K562 (cell line): ENCODE results near the gene CDCA3. TPM values are rescaled to one million over a fixed set of nuclear protein-coding genes. Genes with fewer than 3 reads are reported as not detected.

Experiments
- ATAC-seq: fragments of 200-7000 bp; cut with Tn5 transposase; 3 replicates; pipeline ENCODE4 v1.9.1; 2020; ENCODE audit warnings: moderate library complexity
- BruUV-seq: library from RNA; stranded (reverse); fragments of 400-500 nt; replicated peaks from 2 replicates; lab custom pipeline; 2021; lab: Mats Ljungman, UMichigan
- CTCF ChIA-PET: fragments of 300-600 bp; formaldehyde crosslinking; extraction: SDS; loops from one replicate; lab custom pipeline; 2021; ENCODE audit warnings: low intra/inter-chr PET ratio; lab: Yijun Ruan, JAX
- POLR2A ChIA-PET: fragments of 300-600, 350-650 bp; sonication (Branson Sonifier 250); formaldehyde crosslinking; extraction: SDS; loops from one replicate; lab custom pipeline; 2021; ENCODE audit warnings: antibody characterized with exemption, inconsistent platforms; lab: Yijun Ruan, JAX
- DNase-seq, 4 experiments: peaks; one replicate each; pipeline versions ENCODE4 v3.0.0 to v3.0.0-alpha.2; 2011 to 2018; ENCODE audit warnings: low spot score in 3 of 4, mixed read lengths in 3 of 4; ENCODE audit errors: extremely low read depth in 1 of 4
- FAIRE-seq: peaks from 2 replicates; lab custom pipeline; 2011; peaks lifted over from hg19 to GRCh38; lab: Jason Lieb, UNC
- H2AFZ ChIP-seq: 2 replicates; pipeline ENCODE4 v1.6.0; 2011; ENCODE audit warnings: low read depth, low read length, control low read depth, inconsistent platforms
- H3K27ac ChIP-seq: fragments of 200-600 bp; 3 replicates; pipeline ENCODE4 v1.8.0; 2011; ENCODE audit warnings: low read depth, mild to moderate bottlenecking, control low read depth, inconsistent platforms, low read length, moderate library complexity, mixed read lengths; ENCODE audit errors: extremely low read depth
- H3K27me3 ChIP-seq, 2 experiments: fragments of 300-600 bp in 1 of 2; 2 replicates in 1 of 2; 3 replicates in 1 of 2; pipeline versions ENCODE4 v1.6.0 to v1.8.0; 2011; ENCODE audit warnings: inconsistent platforms in 2 of 2, low read length in 2 of 2, mild to moderate bottlenecking in 1 of 2, mixed read lengths in 1 of 2, moderate library complexity in 1 of 2; ENCODE audit not compliant: control insufficient read depth in 2 of 2, insufficient read depth in 2 of 2
- H3K36me3 ChIP-seq: fragments of 300-600 bp; 3 replicates; pipeline ENCODE4 v1.8.0; 2011; ENCODE audit warnings: mild to moderate bottlenecking, low read length, inconsistent platforms; ENCODE audit not compliant: control insufficient read depth, insufficient read depth
- H3K4me1 ChIP-seq, 2 experiments: fragments of 200-600 bp in 1 of 2; replicated peaks in 1 of 2; 2 replicates in 1 of 2; 3 replicates in 1 of 2; pipeline versions ENCODE4 v1.5.1 to v1.8.0; 2011; ENCODE audit warnings: inconsistent platforms in 2 of 2, low read length in 2 of 2, mild to moderate bottlenecking in 1 of 2, mixed read lengths in 1 of 2, moderate library complexity in 1 of 2; ENCODE audit not compliant: control insufficient read depth in 2 of 2, insufficient read depth in 2 of 2
- H3K4me2 ChIP-seq: 2 replicates; pipeline ENCODE4 v1.6.1; 2011; ENCODE audit warnings: low read length, control low read depth, inconsistent platforms, mixed read lengths; ENCODE audit not compliant: insufficient read depth
- H3K4me3 ChIP-seq: fragments of 200-600 bp; sonication (generic), shearing (Covaris generic); 2 replicates; pipeline ENCODE4 v1.5.1; 2016; ENCODE audit warnings: control low read depth, inconsistent platforms
- H3K79me2 ChIP-seq: fragments of 200-600 bp; 3 replicates; pipeline ENCODE4 v1.8.0; 2011; ENCODE audit warnings: low read length, inconsistent platforms; ENCODE audit not compliant: control insufficient read depth, insufficient read depth
- H3K9ac ChIP-seq, 2 experiments: 2 replicates each; pipeline versions ENCODE4 v1.6.0 to v1.6.1; 2011; ENCODE audit warnings: low read depth in 2 of 2, low read length in 2 of 2, control low read depth in 1 of 2, inconsistent platforms in 1 of 2, mild to moderate bottlenecking in 1 of 2, mixed read lengths in 1 of 2; ENCODE audit not compliant: insufficient read depth in 1 of 2
- H3K9me1 ChIP-seq: one replicate; pipeline ENCODE4 v1.6.0; 2011; ENCODE audit warnings: inconsistent platforms, mild to moderate bottlenecking, low read length, moderate library complexity; ENCODE audit not compliant: control insufficient read depth, insufficient read depth
- H3K9me3 ChIP-seq: replicated peaks from 2 replicates; pipeline ENCODE4 v1.5.1; 2011; ENCODE audit warnings: low read depth, low read length, inconsistent platforms; ENCODE audit not compliant: control insufficient read depth, insufficient read depth
- H4K20me1 ChIP-seq: replicated peaks from 2 replicates; pipeline ENCODE4 v1.6.1; 2011; ENCODE audit warnings: low read length, inconsistent platforms, mixed read lengths; ENCODE audit not compliant: control insufficient read depth, insufficient read depth
- CBFA2T2 ChIP-seq: fragments of 450-650 bp; conservative IDR thresholded peaks from 2 replicates; pipeline ENCODE4 v1.6.1; 2017; ENCODE audit warnings: mild to moderate bottlenecking
- EGR1 ChIP-seq: fragments of 450-650 bp; conservative IDR thresholded peaks from 2 replicates; pipeline ENCODE4 v1.6.1; 2017; ENCODE audit warnings: mild to moderate bottlenecking
- HDGF ChIP-seq: fragments of 450-650 bp; IDR thresholded peaks from 2 replicates; pipeline ENCODE4 v1.6.1; 2016
- PHB2 ChIP-seq: fragments of 450-650 bp; IDR thresholded peaks from 2 replicates; pipeline ENCODE4 v1.6.1; 2017; ENCODE audit warnings: low read depth
- PHF20 ChIP-seq: fragments of 450-650 bp; IDR thresholded peaks from 2 replicates; pipeline ENCODE4 v1.6.1; 2018; ENCODE audit not compliant: partially characterized antibody
- POLR2A ChIP-seq: fragments of 450-650 bp; conservative IDR thresholded peaks from 2 replicates; pipeline ENCODE4 v1.6.1; 2016
- RBFOX2 ChIP-seq: fragments of 200-400 bp; formaldehyde crosslinking; IDR thresholded peaks from 2 replicates; pipeline ENCODE4 v1.6.1; 2017; ENCODE audit warnings: low read depth, mild to moderate bottlenecking, low read length, moderate library complexity
- SUPT5H ChIP-seq: fragments of 450-650 bp; IDR thresholded peaks from 2 replicates; pipeline ENCODE4 v1.6.1; 2016
- ZFP36 ChIP-seq: fragments of 150-350 bp; IDR thresholded peaks from 2 replicates; pipeline ENCODE4 v1.6.1; 2018; ENCODE audit warnings: low read length, low read depth; ENCODE audit not compliant: partially characterized antibody
- ZNF445 ChIP-seq: fragments of 250-450 bp; sonication (Bioruptor Pico); IDR thresholded peaks from 2 replicates; pipeline ENCODE4 v1.4.0; 2020; ENCODE audit warnings: low read depth, mild to moderate bottlenecking, moderate library complexity
- WGBS: fragments of 100-300 bp; shearing (Covaris generic); methylation state at CpG from one replicate; pipeline ENCODE4 v1.1.6; 2016; ENCODE audit warnings: low coverage, mixed read lengths; ENCODE audit not compliant: insufficient coverage; ENCODE audit errors: missing lambda C conversion rate; 5-methylcytosine and 5-hydroxymethylcytosine counted together
- in situ Hi-C: fragments of 300-500 bp; cut with MboI; formaldehyde crosslinking; loops from 4 replicates; pipeline ENCODE4 v1.15.0; 2018; ENCODE audit warnings: inconsistent platforms, mixed read lengths
- intact Hi-C: fragments of 100-400 bp; cut with micrococcal nuclease; formaldehyde crosslinking; loops from 2 replicates; pipeline ENCODE4 v1.14.2; 2022
- polyA plus RNA-seq, 8 experiments: library from polyadenylated mRNA; depleted of rRNA in 4 of 8; stranded (reverse) in 5 of 8; unstranded in 3 of 8; fragments of >200 nt; fragmentation: Nextera tagmentation in 2 of 8; fragmentation: Illumina TruSeq in 1 of 8; extraction: Ambion mirVana in 2 of 8; extraction: Trizol in 1 of 8; gene quantifications; 2 replicates each; pipeline versions ENCODE4 v1.2.1 to v1.2.3, GENCODE V29; 2011 to 2014; ENCODE audit warnings: inconsistent platforms in 1 of 8, missing spikeins in 1 of 8
- total RNA-seq, 7 experiments: library from RNA; depleted of rRNA in 6 of 7; stranded (reverse); fragments of >200 nt in 6 of 7; fragmentation: Illumina TruSeq in 2 of 7; extraction: Trizol in 2 of 7; gene quantifications; 2 replicates each; pipeline versions ENCODE4 v1.2.1 to v1.2.3, GENCODE V29; 2011 to 2021; ENCODE audit warnings: low replicate concordance in 1 of 7
- TF ChIP-seq, protein P1 (sequence below): fragments of 450-650 bp; IDR thresholded peaks from 2 replicates; pipeline ENCODE4 v1.6.1; 2016; ENCODE audit warnings: mild to moderate bottlenecking, moderate library complexity

Gene CDCA3
- total and polyA plus RNA-seq, 9 of the 15 experiments (the other 6 are each of a cell fraction or from before 2014, with no cell fraction given), result 24.2 to 80.8 (median 55.1) TPM

DNA sequence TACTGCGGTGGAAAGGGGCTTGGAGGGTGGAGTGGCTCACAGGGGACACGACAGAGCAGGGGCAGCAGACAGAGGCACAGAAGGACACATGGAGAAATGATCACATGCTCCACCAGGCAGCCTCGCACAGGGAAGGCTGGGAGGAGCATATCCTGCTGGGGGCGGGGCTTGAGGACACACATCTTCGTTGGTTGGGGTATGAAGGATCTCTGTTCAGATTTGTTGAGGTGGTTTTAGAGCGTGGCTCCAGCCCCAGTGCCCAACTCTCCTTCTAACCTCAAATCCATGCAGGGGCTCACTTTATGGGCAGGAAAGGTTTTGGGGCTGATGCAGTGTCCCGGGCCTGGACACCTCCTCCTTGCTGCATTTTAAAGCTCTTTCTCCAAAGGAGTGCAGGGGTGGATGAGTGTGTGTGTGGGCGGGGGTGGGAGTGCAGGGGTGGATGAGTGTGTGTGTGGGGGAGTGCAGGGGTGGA lies 23.6 kb downstream of the CDCA3 start:
- intact Hi-C loops (loop anchor here (2.0 to 10.0 kb wide), 4 partner anchors 50 to 273 kb away; partner anchors contain the start of genes IFFO1 and ZNF384), in situ Hi-C loops (no loop called here)
- H3K9ac ChIP-seq, result peak overlapping the region; percentile 26 to 83; a peak in 2 of 4 replicates
- H3K9me3 ChIP-seq, result no peaks in the 10 kb centered on the region
- H2AFZ ChIP-seq, result peak overlapping the region; percentile 82
- H3K36me3 ChIP-seq, result peaks cover 25% of the 10 kb centered on the region; the same call in 1 of the 3 replicates
- H3K4me2 ChIP-seq, result peak overlapping the region; percentile 67
- DNase-seq (peak; percentile 53 to 86 (median 68)), ATAC-seq (peak; percentile 64), FAIRE-seq (peak; percentile 87)
- WGBS, result 11% methylated on average over 7 of the region's 8 CpGs
- no peaks in the 10 kb centered on the region for H4K20me1 ChIP-seq
- H3K27me3 ChIP-seq, result peaks cover 0 to 4% of the 10 kb centered on the region in 2 experiments; a peak in 2 of 5 replicates
- no peak overlapping the region for H3K4me3 ChIP-seq
- ChIA-PET CTCF (no interaction called here), POLR2A (interaction anchor here (1.1 to 1.2 kb wide), 2 partner anchors 13 to 46 kb away, joined by 3 to 4 read pairs; partner anchors contain the start of gene SPSB2)
- H3K27ac ChIP-seq, result peak overlapping the region; percentile 48; the same call in 1 of the 3 replicates
- peaks cover 24% of the 10 kb centered on the region for H3K79me2 ChIP-seq
- H3K9me1 ChIP-seq, result no peaks in the 10 kb centered on the region
- BruUV-seq, result no TSS peak
- peaks cover 11 to 51% of the 10 kb centered on the region in 2 experiments; a peak in 4 of 5 replicates for H3K4me1 ChIP-seq
- TF ChIP-seq ZNF445 (CRISPR knock-in tag) (no peak), PHF20 (peak; percentile 18), HDGF (0 out of 2 replicates have a peak, but pooled peaks have one; percentile 50), SUPT5H (0 out of 2 replicates have a peak, but pooled peaks have one; percentile 32), RBFOX2 (peak; percentile 47; the same call in 1 of the 2 replicates), EGR1 (peak; percentile 89), PHB2 (no peak), POLR2A (peak; percentile 50; the same call in 1 of the 2 replicates), CBFA2T2 (0 out of 2 replicates have a peak, but pooled peaks have one; percentile 20), ZFP36 (peak; percentile 38)
- TF ChIP-seq, protein P1, sequence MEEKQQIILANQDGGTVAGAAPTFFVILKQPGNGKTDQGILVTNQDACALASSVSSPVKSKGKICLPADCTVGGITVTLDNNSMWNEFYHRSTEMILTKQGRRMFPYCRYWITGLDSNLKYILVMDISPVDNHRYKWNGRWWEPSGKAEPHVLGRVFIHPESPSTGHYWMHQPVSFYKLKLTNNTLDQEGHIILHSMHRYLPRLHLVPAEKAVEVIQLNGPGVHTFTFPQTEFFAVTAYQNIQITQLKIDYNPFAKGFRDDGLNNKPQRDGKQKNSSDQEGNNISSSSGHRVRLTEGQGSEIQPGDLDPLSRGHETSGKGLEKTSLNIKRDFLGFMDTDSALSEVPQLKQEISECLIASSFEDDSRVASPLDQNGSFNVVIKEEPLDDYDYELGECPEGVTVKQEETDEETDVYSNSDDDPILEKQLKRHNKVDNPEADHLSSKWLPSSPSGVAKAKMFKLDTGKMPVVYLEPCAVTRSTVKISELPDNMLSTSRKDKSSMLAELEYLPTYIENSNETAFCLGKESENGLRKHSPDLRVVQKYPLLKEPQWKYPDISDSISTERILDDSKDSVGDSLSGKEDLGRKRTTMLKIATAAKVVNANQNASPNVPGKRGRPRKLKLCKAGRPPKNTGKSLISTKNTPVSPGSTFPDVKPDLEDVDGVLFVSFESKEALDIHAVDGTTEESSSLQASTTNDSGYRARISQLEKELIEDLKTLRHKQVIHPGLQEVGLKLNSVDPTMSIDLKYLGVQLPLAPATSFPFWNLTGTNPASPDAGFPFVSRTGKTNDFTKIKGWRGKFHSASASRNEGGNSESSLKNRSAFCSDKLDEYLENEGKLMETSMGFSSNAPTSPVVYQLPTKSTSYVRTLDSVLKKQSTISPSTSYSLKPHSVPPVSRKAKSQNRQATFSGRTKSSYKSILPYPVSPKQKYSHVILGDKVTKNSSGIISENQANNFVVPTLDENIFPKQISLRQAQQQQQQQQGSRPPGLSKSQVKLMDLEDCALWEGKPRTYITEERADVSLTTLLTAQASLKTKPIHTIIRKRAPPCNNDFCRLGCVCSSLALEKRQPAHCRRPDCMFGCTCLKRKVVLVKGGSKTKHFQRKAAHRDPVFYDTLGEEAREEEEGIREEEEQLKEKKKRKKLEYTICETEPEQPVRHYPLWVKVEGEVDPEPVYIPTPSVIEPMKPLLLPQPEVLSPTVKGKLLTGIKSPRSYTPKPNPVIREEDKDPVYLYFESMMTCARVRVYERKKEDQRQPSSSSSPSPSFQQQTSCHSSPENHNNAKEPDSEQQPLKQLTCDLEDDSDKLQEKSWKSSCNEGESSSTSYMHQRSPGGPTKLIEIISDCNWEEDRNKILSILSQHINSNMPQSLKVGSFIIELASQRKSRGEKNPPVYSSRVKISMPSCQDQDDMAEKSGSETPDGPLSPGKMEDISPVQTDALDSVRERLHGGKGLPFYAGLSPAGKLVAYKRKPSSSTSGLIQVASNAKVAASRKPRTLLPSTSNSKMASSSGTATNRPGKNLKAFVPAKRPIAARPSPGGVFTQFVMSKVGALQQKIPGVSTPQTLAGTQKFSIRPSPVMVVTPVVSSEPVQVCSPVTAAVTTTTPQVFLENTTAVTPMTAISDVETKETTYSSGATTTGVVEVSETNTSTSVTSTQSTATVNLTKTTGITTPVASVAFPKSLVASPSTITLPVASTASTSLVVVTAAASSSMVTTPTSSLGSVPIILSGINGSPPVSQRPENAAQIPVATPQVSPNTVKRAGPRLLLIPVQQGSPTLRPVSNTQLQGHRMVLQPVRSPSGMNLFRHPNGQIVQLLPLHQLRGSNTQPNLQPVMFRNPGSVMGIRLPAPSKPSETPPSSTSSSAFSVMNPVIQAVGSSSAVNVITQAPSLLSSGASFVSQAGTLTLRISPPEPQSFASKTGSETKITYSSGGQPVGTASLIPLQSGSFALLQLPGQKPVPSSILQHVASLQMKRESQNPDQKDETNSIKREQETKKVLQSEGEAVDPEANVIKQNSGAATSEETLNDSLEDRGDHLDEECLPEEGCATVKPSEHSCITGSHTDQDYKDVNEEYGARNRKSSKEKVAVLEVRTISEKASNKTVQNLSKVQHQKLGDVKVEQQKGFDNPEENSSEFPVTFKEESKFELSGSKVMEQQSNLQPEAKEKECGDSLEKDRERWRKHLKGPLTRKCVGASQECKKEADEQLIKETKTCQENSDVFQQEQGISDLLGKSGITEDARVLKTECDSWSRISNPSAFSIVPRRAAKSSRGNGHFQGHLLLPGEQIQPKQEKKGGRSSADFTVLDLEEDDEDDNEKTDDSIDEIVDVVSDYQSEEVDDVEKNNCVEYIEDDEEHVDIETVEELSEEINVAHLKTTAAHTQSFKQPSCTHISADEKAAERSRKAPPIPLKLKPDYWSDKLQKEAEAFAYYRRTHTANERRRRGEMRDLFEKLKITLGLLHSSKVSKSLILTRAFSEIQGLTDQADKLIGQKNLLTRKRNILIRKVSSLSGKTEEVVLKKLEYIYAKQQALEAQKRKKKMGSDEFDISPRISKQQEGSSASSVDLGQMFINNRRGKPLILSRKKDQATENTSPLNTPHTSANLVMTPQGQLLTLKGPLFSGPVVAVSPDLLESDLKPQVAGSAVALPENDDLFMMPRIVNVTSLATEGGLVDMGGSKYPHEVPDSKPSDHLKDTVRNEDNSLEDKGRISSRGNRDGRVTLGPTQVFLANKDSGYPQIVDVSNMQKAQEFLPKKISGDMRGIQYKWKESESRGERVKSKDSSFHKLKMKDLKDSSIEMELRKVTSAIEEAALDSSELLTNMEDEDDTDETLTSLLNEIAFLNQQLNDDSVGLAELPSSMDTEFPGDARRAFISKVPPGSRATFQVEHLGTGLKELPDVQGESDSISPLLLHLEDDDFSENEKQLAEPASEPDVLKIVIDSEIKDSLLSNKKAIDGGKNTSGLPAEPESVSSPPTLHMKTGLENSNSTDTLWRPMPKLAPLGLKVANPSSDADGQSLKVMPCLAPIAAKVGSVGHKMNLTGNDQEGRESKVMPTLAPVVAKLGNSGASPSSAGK, result peak; percentile 51; the same call in 1 of the 2 replicates
